HL-60 (cell line): ENCODE measurements around the gene TGFBR3L.

Source experiments
- DNase-seq, 2 experiments: peaks; one replicate each; pipeline ENCODE4 v3.0.0-alpha.2; 2010 to 2020; ENCODE audit warnings: low read depth in 1 of 2, low spot score in 1 of 2
- H3K27ac ChIP-seq: fragments of 250-450 bp; sonication (Bioruptor Pico); replicated peaks from 2 replicates; pipeline ENCODE4 v1.5.1; 2020; ENCODE audit warnings: mild to moderate bottlenecking, moderate library complexity
- H3K27me3 ChIP-seq: fragments of 250-450 bp; sonication (Bioruptor Pico); 2 replicates; pipeline ENCODE4 v1.5.1; 2021; ENCODE audit warnings: mild to moderate bottlenecking, moderate library complexity; ENCODE audit not compliant: insufficient read depth, poor library complexity, severe bottlenecking
- H3K4me3 ChIP-seq: replicated peaks from 2 replicates; pipeline ENCODE4 v1.5.1; 2011; ENCODE audit warnings: mild to moderate bottlenecking, control low read depth, low read length; ENCODE audit not compliant: insufficient read depth
- GABPA ChIP-seq: IDR thresholded peaks from 2 replicates; pipeline ENCODE4 v1.6.1; 2012; ENCODE audit warnings: low read depth
- POLR2AphosphoS5 ChIP-seq: IDR thresholded peaks from 2 replicates; pipeline ENCODE4 v1.6.1; 2012; ENCODE audit warnings: low read depth
- REST ChIP-seq: IDR thresholded peaks from 2 replicates; pipeline ENCODE4 v1.6.1; 2012; ENCODE audit warnings: low read depth; ENCODE audit not compliant: insufficient replicate concordance
- SPI1 ChIP-seq: IDR thresholded peaks from 2 replicates; pipeline ENCODE4 v1.6.1; 2012; ENCODE audit warnings: low read depth, mild to moderate bottlenecking, borderline replicate concordance
- TF ChIP-seq, protein P1 (sequence below): IDR thresholded peaks from one replicate; pipeline ENCODE4 v1.5.1; 2011; ENCODE audit warnings: low read length, control low read depth, inconsistent platforms; ENCODE audit not compliant: insufficient read depth

Gene TGFBR3L

DNA sequence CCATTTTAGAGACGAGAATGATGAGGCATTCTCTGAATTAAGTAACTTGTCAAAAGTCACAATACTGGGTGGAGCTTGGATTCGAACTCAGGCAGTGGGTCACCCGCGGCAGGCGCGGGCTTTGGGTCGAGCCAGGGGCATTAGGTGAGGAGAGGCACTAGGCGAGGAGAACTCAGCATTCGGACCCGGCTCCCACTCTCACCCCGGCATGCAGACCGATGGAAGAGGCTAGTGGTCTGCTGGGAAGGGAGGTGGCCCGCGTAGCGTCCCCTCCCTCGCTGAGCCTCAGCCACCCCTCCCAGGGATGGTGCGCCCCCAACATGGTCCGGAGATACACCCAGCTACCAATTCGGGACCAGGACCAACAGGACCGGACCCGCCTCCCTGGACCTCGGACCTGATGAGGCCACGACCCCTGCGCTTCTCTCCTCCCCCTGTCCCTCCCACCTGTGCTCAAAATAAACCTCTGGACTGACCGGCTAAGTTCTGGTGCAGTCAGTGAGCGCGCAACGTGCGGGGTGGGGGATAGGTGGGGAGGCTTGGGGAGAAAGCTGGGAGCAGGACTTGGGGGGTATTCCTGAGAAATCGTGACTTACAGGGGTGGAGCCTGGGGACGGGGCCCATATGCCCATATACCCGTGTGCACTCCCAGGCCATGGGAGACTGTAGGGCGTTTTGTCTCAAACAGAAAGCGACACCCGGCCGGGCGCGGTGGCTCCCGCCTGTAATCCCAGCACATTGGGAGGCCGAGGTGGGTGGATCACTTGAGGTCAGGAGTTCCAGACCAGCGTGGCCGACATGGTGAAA lies 4.2 kb downstream of the TGFBR3L start:
- Histone ChIP-seq H3K27me3 (peaks cover 3% of the 10 kb centered on the region), H3K4me3 (no peak overlapping the region), H3K27ac (no peak overlapping the region)
- no peak for DNase-seq
- TF ChIP-seq POLR2AphosphoS5, result no peak
- TF ChIP-seq REST, result no peak
- TF ChIP-seq GABPA, result no peak
- TF ChIP-seq, protein P1, sequence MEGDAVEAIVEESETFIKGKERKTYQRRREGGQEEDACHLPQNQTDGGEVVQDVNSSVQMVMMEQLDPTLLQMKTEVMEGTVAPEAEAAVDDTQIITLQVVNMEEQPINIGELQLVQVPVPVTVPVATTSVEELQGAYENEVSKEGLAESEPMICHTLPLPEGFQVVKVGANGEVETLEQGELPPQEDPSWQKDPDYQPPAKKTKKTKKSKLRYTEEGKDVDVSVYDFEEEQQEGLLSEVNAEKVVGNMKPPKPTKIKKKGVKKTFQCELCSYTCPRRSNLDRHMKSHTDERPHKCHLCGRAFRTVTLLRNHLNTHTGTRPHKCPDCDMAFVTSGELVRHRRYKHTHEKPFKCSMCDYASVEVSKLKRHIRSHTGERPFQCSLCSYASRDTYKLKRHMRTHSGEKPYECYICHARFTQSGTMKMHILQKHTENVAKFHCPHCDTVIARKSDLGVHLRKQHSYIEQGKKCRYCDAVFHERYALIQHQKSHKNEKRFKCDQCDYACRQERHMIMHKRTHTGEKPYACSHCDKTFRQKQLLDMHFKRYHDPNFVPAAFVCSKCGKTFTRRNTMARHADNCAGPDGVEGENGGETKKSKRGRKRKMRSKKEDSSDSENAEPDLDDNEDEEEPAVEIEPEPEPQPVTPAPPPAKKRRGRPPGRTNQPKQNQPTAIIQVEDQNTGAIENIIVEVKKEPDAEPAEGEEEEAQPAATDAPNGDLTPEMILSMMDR, result no peak
- TF ChIP-seq SPI1, result no peak

DNA sequence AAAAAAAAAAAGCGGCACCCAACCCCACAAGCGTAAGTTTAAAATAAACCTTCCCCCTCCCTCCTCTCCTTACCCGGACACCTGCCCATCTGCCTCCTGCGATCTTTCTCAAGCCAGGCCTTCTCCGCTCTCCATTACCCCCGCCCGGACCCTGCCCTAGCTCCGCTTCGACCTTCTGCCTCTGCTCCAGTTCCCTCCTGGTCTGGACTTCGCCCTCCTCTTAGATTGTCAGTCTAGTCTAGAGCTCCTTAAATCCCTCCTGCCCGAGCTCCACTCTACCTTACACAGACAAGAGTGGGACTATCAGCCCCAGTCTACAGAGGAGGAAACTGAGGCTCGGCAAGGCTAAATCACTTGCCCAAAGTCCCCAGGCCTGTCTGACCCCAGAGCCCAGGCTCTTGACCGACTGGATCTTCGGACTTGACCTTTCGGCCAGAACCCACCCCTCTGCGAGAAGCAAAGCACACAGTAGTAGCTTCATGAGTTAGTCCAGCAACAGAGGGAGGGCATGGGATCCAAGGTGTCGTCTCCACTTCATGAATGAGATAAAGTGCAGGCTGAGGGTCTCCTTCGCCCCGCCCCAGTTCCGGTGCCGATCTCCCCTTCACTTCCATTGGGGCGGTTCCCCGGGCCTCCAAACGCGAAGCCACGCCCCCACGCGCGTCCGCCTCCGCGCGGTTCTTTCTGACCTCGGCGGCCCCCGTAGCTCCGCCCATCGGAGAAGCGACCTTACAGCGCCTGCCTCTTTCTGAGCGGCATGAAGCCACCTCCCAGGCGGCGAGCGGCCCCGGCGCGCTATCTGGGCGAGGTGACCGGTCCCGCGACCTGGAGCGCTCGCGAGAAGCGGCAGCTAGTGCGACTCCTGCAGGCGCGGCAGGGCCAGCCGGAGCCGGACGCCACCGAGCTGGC lies 5.2 kb downstream of the TGFBR3L start, which contains the start of gene SNAPC2:
SNAPC2 (plus strand) TSS at position 729 of the 909 bp plus-strand sequence; CDS start at position 758, 29 bp downstream.
- H3K27me3 ChIP-seq, result peaks cover 3% of the 10 kb centered on the region
- peak within 1 kb of the TSS; percentile 85 for H3K4me3 ChIP-seq
- TF ChIP-seq POLR2AphosphoS5, result 0 out of 2 replicates have a peak, but pooled peaks have one; percentile 47
- TF ChIP-seq, protein P1, result no peak
- H3K27ac ChIP-seq, result peak within 1 kb of the TSS; percentile 57
- peak; percentile 86 to 96 for DNase-seq

- peak; percentile 90 to 97 for DNase-seq
These were observed 6.1 kb downstream of the TGFBR3L start for GRCh38 chr19:7920519-7921301.

More at GRCh38 chr19:7920519-7921301, 6.1 kb downstream of the TGFBR3L start:
- H3K27ac ChIP-seq, result peak overlapping the region; percentile 57
- H3K4me3 ChIP-seq, result peak overlapping the region; percentile 85
- peaks cover 3% of the 10 kb centered on the region for H3K27me3 ChIP-seq
- TF ChIP-seq SPI1, result no peak
- no peak for TF ChIP-seq GABPA
- TF ChIP-seq, protein P1, result no peak
- no peak for TF ChIP-seq POLR2AphosphoS5
- no peak for TF ChIP-seq REST
